Neural progenitor cell (in vitro differentiated cells): ENCODE measurements around the gene HIVEP2.

Source experiments
- CTCF ChIP-seq: fragments of 200-600 bp; sonication (generic); IDR thresholded peaks from 2 replicates; pipeline ENCODE4 v1.5.1; 2017; ENCODE audit warnings: antibody characterized with exemption, mild to moderate bottlenecking
- EZH2 ChIP-seq: fragments of 200-600 bp; sonication (generic); IDR thresholded peaks from 2 replicates; pipeline ENCODE4 v1.6.1; 2017; ENCODE audit warnings: antibody characterized with exemption, mild to moderate bottlenecking, moderate library complexity
- EZH2phosphoT487 ChIP-seq: fragments of 200-600 bp; sonication (generic); IDR thresholded peaks from 2 replicates; pipeline ENCODE4 v1.6.1; 2017; ENCODE audit warnings: antibody characterized with exemption

- no peak for TF ChIP-seq CTCF
- TF ChIP-seq EZH2: no peak
- no peak for TF ChIP-seq EZH2phosphoT487
These were observed 20.2 kb upstream of the HIVEP2 start for GRCh38 chr6:142965164-142965563.
